Posterior vena cava (tissue), 2 donors: ENCODE measurements around the gene CCDC137. TPM values are rescaled to one million over a fixed set of nuclear protein-coding genes. Genes with fewer than 3 reads are reported as not detected.

ENCODE experiments used
- microRNA-seq, 2 donors: library from miRNA; unstranded; fragments of <30 nt; microRNA quantifications; one replicate each; pipeline ENCODE4 v1.2.0, GENCODE V29; 2020 to 2021; ENCODE audit warnings: borderline microRNAs expressed in 2 of 2
- total RNA-seq, 2 donors: library from RNA; stranded (reverse); fragmentation: NEBNext Ultra II Directional; extraction: Animal tissue kit (Norgen Biotek cat#: 25700); gene quantifications; one replicate each; pipeline ENCODE4 v1.2.1, GENCODE V29; 2021
- donor health status: DM: yes; HTN: yes; CAD: no.
- donor health status: DM: yes; HTN: yes; CAD: no.

The CCDC137 gene
- total RNA-seq, 2 donors from 2014 or later: 8.5 to 9.9 TPM

Small RNA genes lying within 50 kb of the gene (microRNA-seq; reads per million reads assigned to microRNA genes)
- gene MIR6786: 0.32 to 0.52 reads per million in 2 donors

Other genes with a start within 250 kb of the CCDC137 start
- 1,000 to 10,000 TPM; 1,410 to 1,809 TPM for gene ACTG1, start 153.9 kb upstream of the CCDC137 start, total RNA-seq
- gene FSCN2, start 138.4 kb upstream of the CCDC137 start, total RNA-seq: 1 to 10 TPM; 1.6 to 2.0 TPM
- 10 to 100 TPM; 18.9 TPM for gene FAAP100, start 114.4 kb upstream of the CCDC137 start, total RNA-seq
- gene NPLOC4, start 29.6 kb upstream of the CCDC137 start, total RNA-seq: 10 to 100 TPM; 77.7 to 87.3 TPM
- under 1 TPM; 0.14 to 0.51 TPM for gene TSPAN10, start 29.5 kb upstream of the CCDC137 start, total RNA-seq
- gene PDE6G, start 10.2 kb upstream of the CCDC137 start, total RNA-seq: not detected
- 10 to 100 TPM; 18.0 to 21.2 TPM for gene OXLD1, start 132 bp upstream of the CCDC137 start, total RNA-seq
- gene ARL16, start 17.1 kb downstream of the CCDC137 start, total RNA-seq: 10 to 100 TPM; 20.0 to 26.7 TPM
- 10 to 100 TPM; 81.6 to 90.7 TPM for gene HGS, start 17.3 kb downstream of the CCDC137 start, total RNA-seq
- 10 to 100 TPM; 31.8 to 36.8 TPM for gene MRPL12, start 36.6 kb downstream of the CCDC137 start, total RNA-seq
- gene SLC25A10, start 45.5 kb downstream of the CCDC137 start, total RNA-seq: 1 to 10 TPM; 1.9 to 2.3 TPM
- not detected for gene GCGR, start 137.4 kb downstream of the CCDC137 start, total RNA-seq
- gene MCRIP1, start 166.6 kb downstream of the CCDC137 start, total RNA-seq: 100 to 1,000 TPM in 1 of 2 donors, 10 to 100 TPM in 1; 97.6 to 101 TPM
- not detected for gene PPP1R27, start 168.3 kb downstream of the CCDC137 start, total RNA-seq
- gene P4HB, start 193.8 kb downstream of the CCDC137 start, total RNA-seq: 100 to 1,000 TPM; 339 to 482 TPM
- gene ARHGDIA, start 204.6 kb downstream of the CCDC137 start, total RNA-seq: 100 to 1,000 TPM; 375 to 421 TPM
- 10 to 100 TPM; 34.3 to 36.3 TPM for gene ALYREF, start 224.8 kb downstream of the CCDC137 start, total RNA-seq
- 10 to 100 TPM; 73.3 to 84.8 TPM for gene ANAPC11, start 225.0 kb downstream of the CCDC137 start, total RNA-seq
- under 1 TPM; 0.29 to 0.46 TPM for gene NPB, start 235.5 kb downstream of the CCDC137 start, total RNA-seq
- gene PCYT2, start 244.7 kb downstream of the CCDC137 start, total RNA-seq: 10 to 100 TPM in 1 of 2 donors, 1 to 10 TPM in 1; 8.7 to 14.9 TPM